ENCODE results near the gene KDM6A. TPM values are rescaled to one million over a fixed set of nuclear protein-coding genes. Genes with fewer than 3 reads are reported as not detected.

KDM6A gene
- total and polyA plus RNA-seq, 5 donors: 4.5 to 20.0 (median 13.2) TPM

- Histone ChIP-seq H3K4me3 (ENCODE audit: low read length) (no peak overlapping the region), H3K27ac (ENCODE audit: low read length) (no peak overlapping the region), H3K4me1 (ENCODE audit: control insufficient read depth, insufficient read depth, low read length) (no peaks in the 10 kb centered on the region), H3K9me3 (ENCODE audit: control insufficient read depth, low read length) (no peaks in the 10 kb centered on the region), H3K27me3 (ENCODE audit: control insufficient read depth, insufficient read depth) (no peaks in the 10 kb centered on the region)
- 85% methylated on average over 11 of the region's 11 CpGs for WGBS
- DNase-seq (no peak), ATAC-seq (no peak)
- intact Hi-C loops (cut with DNase I): no loop called here
Measured at GRCh38 chrX:45145492-45146215, 272.7 kb downstream of the KDM6A start.

- Histone ChIP-seq H3K4me1 (ENCODE audit: control insufficient read depth, insufficient read depth, low read length) (no peaks in the 10 kb centered on the region), H3K27me3 (ENCODE audit: control insufficient read depth, insufficient read depth) (no peaks in the 10 kb centered on the region), H3K27ac (ENCODE audit: low read length) (no peak overlapping the region), H3K4me3 (ENCODE audit: low read length) (no peak overlapping the region), H3K9me3 (ENCODE audit: control insufficient read depth, low read length) (no peaks in the 10 kb centered on the region)
- ATAC-seq: no peak
- WGBS: 95% methylated on average over 9 of the region's 9 CpGs
- DNase-seq: no peak
- intact Hi-C loops (cut with DNase I): no loop called here
Measured at GRCh38 chrX:45150821-45151220, 277.8 kb downstream of the KDM6A start.

GRCh38 chrX:45154033-45154360, 281.0 kb downstream of the KDM6A start:
- ATAC-seq: no peak
- Histone ChIP-seq H3K27ac (ENCODE audit: low read length) (no peak overlapping the region), H3K27me3 (ENCODE audit: control insufficient read depth, insufficient read depth) (no peaks in the 10 kb centered on the region), H3K9me3 (ENCODE audit: control insufficient read depth, low read length) (no peaks in the 10 kb centered on the region), H3K4me3 (ENCODE audit: low read length) (no peak overlapping the region), H3K4me1 (ENCODE audit: control insufficient read depth, insufficient read depth, low read length) (no peaks in the 10 kb centered on the region)
- 92% methylated on average over 4 of the region's 4 CpGs for WGBS
- no peak for DNase-seq
- intact Hi-C loops (cut with DNase I): no loop called here

GRCh38 chrX:45154462-45154861, 281.5 kb downstream of the KDM6A start:
- no peaks in the 10 kb centered on the region for H3K27me3 ChIP-seq (ENCODE audit: control insufficient read depth, insufficient read depth)
- intact Hi-C loops (cut with DNase I): no loop called here
- H3K27ac ChIP-seq (ENCODE audit: low read length): no peak overlapping the region
- H3K4me1 ChIP-seq (ENCODE audit: control insufficient read depth, insufficient read depth, low read length): no peaks in the 10 kb centered on the region
- no peak overlapping the region for H3K4me3 ChIP-seq (ENCODE audit: low read length)
- DNase-seq (no peak), ATAC-seq (no peak)
- H3K9me3 ChIP-seq (ENCODE audit: control insufficient read depth, low read length): no peaks in the 10 kb centered on the region

- no peak for DNase-seq
- Histone ChIP-seq H3K4me1 (ENCODE audit: control insufficient read depth, insufficient read depth, low read length) (no peaks in the 10 kb centered on the region), H3K4me3 (ENCODE audit: low read length) (no peak overlapping the region), H3K27ac (ENCODE audit: low read length) (no peak overlapping the region), H3K27me3 (ENCODE audit: control insufficient read depth, insufficient read depth) (no peaks in the 10 kb centered on the region), H3K9me3 (ENCODE audit: control insufficient read depth, low read length) (no peaks in the 10 kb centered on the region)
- intact Hi-C loops (cut with DNase I): no loop called here
- ATAC-seq: no peak
- 70% methylated on average over 22 of the region's 22 CpGs for WGBS
Measured at GRCh38 chrX:45157647-45158046, 284.7 kb downstream of the KDM6A start.

Other genes with a start within 250 kb of the KDM6A start
- gene DUSP21, start 29.2 kb upstream of the KDM6A start, total RNA-seq: not detected
- gene DUSP21, start 29.2 kb upstream of the KDM6A start, polyA plus RNA-seq: not detected

All from right cardiac atrium (tissue), 5 donors.